ENCODE measurements around the gene AIFM3. TPM values are rescaled to one million over a fixed set of nuclear protein-coding genes. Genes with fewer than 3 reads are reported as not detected.

AIFM3 gene
- total RNA-seq, 1 experiment from 2014 or later: 2.6 TPM

DNA sequence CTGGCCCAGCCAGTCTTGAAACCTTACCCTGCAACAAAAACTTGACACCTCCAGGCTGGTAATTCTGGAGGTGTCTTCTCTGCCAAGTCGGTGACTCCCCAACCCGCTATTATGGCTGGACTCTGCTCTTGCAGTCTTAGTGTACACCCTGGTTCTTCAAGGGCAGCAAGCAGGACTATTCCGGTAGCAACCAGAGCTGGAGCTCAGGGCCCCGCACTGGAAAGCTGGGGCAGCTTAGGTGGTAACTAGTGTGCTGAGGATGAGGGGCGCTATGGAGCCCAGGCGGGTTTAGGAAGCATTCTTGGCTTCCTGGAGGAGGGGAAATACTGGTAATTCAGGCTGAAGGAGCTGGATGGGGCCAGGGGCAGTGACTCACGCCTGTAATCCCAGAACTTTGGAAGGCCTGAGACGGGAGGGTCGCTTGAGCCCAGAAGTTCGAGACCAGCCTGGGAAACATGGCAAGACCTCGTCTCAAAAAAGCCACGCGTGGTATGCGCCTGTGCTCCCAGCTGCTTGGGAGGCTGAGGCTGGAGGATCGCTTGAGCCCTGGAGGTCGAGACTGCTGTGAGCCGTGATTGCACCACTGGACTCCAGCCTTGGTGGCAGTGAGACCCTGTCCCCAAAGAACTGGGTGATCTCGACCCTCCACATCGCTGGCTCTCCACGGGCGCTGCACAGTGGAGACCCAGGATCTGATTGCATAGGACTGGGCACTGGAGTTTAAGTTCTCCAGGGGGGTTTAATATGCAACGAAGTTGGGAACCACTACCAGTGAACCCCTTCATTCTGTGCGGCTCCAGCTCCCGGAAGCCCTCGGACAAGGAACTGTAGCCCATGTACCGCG lies 10.6 kb upstream of the AIFM3 start (continued):
- TF ChIP-seq, protein P1, sequence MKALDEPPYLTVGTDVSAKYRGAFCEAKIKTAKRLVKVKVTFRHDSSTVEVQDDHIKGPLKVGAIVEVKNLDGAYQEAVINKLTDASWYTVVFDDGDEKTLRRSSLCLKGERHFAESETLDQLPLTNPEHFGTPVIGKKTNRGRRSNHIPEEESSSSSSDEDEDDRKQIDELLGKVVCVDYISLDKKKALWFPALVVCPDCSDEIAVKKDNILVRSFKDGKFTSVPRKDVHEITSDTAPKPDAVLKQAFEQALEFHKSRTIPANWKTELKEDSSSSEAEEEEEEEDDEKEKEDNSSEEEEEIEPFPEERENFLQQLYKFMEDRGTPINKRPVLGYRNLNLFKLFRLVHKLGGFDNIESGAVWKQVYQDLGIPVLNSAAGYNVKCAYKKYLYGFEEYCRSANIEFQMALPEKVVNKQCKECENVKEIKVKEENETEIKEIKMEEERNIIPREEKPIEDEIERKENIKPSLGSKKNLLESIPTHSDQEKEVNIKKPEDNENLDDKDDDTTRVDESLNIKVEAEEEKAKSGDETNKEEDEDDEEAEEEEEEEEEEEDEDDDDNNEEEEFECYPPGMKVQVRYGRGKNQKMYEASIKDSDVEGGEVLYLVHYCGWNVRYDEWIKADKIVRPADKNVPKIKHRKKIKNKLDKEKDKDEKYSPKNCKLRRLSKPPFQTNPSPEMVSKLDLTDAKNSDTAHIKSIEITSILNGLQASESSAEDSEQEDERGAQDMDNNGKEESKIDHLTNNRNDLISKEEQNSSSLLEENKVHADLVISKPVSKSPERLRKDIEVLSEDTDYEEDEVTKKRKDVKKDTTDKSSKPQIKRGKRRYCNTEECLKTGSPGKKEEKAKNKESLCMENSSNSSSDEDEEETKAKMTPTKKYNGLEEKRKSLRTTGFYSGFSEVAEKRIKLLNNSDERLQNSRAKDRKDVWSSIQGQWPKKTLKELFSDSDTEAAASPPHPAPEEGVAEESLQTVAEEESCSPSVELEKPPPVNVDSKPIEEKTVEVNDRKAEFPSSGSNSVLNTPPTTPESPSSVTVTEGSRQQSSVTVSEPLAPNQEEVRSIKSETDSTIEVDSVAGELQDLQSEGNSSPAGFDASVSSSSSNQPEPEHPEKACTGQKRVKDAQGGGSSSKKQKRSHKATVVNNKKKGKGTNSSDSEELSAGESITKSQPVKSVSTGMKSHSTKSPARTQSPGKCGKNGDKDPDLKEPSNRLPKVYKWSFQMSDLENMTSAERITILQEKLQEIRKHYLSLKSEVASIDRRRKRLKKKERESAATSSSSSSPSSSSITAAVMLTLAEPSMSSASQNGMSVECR (CRISPR knock-in tag; IDR thresholded peaks at IDR 0.05; ENCODE audit: borderline replicate concordance): no peak
- 0 out of 2 replicates have a peak, but pooled peaks have one; percentile 32 for TF ChIP-seq ETV6 (CRISPR knock-in tag; IDR thresholded peaks at IDR 0.05)
- TF ChIP-seq ZNF232 (CRISPR knock-in tag; IDR thresholded peaks at IDR 0.05): no peak
- 0 out of 2 replicates have a peak, but pooled peaks have one; percentile 33 for TF ChIP-seq GTF2I (CRISPR knock-in tag; conservative IDR thresholded peaks at IDR 0.05)
- TF ChIP-seq, protein P2, sequence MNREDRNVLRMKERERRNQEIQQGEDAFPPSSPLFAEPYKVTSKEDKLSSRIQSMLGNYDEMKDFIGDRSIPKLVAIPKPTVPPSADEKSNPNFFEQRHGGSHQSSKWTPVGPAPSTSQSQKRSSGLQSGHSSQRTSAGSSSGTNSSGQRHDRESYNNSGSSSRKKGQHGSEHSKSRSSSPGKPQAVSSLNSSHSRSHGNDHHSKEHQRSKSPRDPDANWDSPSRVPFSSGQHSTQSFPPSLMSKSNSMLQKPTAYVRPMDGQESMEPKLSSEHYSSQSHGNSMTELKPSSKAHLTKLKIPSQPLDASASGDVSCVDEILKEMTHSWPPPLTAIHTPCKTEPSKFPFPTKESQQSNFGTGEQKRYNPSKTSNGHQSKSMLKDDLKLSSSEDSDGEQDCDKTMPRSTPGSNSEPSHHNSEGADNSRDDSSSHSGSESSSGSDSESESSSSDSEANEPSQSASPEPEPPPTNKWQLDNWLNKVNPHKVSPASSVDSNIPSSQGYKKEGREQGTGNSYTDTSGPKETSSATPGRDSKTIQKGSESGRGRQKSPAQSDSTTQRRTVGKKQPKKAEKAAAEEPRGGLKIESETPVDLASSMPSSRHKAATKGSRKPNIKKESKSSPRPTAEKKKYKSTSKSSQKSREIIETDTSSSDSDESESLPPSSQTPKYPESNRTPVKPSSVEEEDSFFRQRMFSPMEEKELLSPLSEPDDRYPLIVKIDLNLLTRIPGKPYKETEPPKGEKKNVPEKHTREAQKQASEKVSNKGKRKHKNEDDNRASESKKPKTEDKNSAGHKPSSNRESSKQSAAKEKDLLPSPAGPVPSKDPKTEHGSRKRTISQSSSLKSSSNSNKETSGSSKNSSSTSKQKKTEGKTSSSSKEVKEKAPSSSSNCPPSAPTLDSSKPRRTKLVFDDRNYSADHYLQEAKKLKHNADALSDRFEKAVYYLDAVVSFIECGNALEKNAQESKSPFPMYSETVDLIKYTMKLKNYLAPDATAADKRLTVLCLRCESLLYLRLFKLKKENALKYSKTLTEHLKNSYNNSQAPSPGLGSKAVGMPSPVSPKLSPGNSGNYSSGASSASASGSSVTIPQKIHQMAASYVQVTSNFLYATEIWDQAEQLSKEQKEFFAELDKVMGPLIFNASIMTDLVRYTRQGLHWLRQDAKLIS (CRISPR knock-in tag; IDR thresholded peaks at IDR 0.05; ENCODE audit: borderline replicate concordance): no peak
- no peak for TF ChIP-seq TEAD1 (CRISPR knock-in tag; IDR thresholded peaks at IDR 0.05)
- TF ChIP-seq, protein P3, sequence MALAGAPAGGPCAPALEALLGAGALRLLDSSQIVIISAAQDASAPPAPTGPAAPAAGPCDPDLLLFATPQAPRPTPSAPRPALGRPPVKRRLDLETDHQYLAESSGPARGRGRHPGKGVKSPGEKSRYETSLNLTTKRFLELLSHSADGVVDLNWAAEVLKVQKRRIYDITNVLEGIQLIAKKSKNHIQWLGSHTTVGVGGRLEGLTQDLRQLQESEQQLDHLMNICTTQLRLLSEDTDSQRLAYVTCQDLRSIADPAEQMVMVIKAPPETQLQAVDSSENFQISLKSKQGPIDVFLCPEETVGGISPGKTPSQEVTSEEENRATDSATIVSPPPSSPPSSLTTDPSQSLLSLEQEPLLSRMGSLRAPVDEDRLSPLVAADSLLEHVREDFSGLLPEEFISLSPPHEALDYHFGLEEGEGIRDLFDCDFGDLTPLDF (CRISPR knock-in tag; IDR thresholded peaks at IDR 0.05): no peak
- TF ChIP-seq SMAD3 (CRISPR knock-in tag; IDR thresholded peaks at IDR 0.05; ENCODE audit: borderline replicate concordance): no peak
- TF ChIP-seq, protein P4, sequence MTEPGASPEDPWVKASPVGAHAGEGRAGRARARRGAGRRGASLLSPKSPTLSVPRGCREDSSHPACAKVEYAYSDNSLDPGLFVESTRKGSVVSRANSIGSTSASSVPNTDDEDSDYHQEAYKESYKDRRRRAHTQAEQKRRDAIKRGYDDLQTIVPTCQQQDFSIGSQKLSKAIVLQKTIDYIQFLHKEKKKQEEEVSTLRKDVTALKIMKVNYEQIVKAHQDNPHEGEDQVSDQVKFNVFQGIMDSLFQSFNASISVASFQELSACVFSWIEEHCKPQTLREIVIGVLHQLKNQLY (CRISPR knock-in tag; IDR thresholded peaks at IDR 0.05): no peak
- no peak for TF ChIP-seq IRF2 (CRISPR knock-in tag; IDR thresholded peaks at IDR 0.05; ENCODE audit: borderline replicate concordance, low read depth)
- TF ChIP-seq TCF7 (CRISPR knock-in tag; IDR thresholded peaks at IDR 0.05; ENCODE audit: low read depth): no peak
- TF ChIP-seq, protein P5, sequence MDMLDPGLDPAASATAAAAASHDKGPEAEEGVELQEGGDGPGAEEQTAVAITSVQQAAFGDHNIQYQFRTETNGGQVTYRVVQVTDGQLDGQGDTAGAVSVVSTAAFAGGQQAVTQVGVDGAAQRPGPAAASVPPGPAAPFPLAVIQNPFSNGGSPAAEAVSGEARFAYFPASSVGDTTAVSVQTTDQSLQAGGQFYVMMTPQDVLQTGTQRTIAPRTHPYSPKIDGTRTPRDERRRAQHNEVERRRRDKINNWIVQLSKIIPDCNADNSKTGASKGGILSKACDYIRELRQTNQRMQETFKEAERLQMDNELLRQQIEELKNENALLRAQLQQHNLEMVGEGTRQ (CRISPR knock-in tag; IDR thresholded peaks at IDR 0.05): no peak
- TF ChIP-seq TEAD4 (CRISPR knock-in tag; IDR thresholded peaks at IDR 0.05): no peak
- TF ChIP-seq, protein P6, sequence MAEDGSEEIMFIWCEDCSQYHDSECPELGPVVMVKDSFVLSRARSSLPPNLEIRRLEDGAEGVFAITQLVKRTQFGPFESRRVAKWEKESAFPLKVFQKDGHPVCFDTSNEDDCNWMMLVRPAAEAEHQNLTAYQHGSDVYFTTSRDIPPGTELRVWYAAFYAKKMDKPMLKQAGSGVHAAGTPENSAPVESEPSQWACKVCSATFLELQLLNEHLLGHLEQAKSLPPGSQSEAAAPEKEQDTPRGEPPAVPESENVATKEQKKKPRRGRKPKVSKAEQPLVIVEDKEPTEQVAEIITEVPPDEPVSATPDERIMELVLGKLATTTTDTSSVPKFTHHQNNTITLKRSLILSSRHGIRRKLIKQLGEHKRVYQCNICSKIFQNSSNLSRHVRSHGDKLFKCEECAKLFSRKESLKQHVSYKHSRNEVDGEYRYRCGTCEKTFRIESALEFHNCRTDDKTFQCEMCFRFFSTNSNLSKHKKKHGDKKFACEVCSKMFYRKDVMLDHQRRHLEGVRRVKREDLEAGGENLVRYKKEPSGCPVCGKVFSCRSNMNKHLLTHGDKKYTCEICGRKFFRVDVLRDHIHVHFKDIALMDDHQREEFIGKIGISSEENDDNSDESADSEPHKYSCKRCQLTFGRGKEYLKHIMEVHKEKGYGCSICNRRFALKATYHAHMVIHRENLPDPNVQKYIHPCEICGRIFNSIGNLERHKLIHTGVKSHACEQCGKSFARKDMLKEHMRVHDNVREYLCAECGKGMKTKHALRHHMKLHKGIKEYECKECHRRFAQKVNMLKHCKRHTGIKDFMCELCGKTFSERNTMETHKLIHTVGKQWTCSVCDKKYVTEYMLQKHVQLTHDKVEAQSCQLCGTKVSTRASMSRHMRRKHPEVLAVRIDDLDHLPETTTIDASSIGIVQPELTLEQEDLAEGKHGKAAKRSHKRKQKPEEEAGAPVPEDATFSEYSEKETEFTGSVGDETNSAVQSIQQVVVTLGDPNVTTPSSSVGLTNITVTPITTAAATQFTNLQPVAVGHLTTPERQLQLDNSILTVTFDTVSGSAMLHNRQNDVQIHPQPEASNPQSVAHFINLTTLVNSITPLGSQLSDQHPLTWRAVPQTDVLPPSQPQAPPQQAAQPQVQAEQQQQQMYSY (CRISPR knock-in tag; IDR thresholded peaks at IDR 0.05): peak; percentile 70
- TF ChIP-seq, protein P7, sequence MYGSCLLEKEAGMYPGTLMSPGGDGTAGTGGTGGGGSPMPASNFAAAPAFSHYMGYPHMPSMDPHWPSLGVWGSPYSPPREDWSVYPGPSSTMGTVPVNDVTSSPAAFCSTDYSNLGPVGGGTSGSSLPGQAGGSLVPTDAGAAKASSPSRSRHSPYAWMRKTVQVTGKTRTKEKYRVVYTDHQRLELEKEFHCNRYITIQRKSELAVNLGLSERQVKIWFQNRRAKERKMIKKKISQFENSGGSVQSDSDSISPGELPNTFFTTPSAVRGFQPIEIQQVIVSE (CRISPR knock-in tag; IDR thresholded peaks at IDR 0.05; ENCODE audit: borderline replicate concordance): no peak
- peak; percentile 38; the same call in 1 of the 2 replicates for TF ChIP-seq ZNF121 (CRISPR knock-in tag; IDR thresholded peaks at IDR 0.05)
- no peak for TF ChIP-seq KAT7 (CRISPR knock-in tag; IDR thresholded peaks at IDR 0.05; ENCODE audit: borderline replicate concordance)
- TF ChIP-seq ZNF263 (CRISPR knock-in tag; IDR thresholded peaks at IDR 0.05; ENCODE audit: low read depth): no peak
- TF ChIP-seq NR1H2 (CRISPR knock-in tag; IDR thresholded peaks at IDR 0.05): no peak
- TF ChIP-seq, protein P8, sequence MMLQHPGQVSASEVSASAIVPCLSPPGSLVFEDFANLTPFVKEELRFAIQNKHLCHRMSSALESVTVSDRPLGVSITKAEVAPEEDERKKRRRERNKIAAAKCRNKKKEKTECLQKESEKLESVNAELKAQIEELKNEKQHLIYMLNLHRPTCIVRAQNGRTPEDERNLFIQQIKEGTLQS (CRISPR knock-in tag; conservative IDR thresholded peaks at IDR 0.05): no peak
- no peak for TF ChIP-seq OVOL2 (CRISPR knock-in tag; IDR thresholded peaks at IDR 0.05; ENCODE audit: borderline replicate concordance)
- no peak for TF ChIP-seq ZNF317 (CRISPR knock-in tag; IDR thresholded peaks at IDR 0.05; ENCODE audit: borderline replicate concordance, low read depth)

Data from WTC11 (cell line).